CD4-positive, alpha-beta T cell treated with Interferon gamma for 1 hour (primary cell): Measurements from ENCODE around the gene TMEM18.

Experiments used
- DNase-seq: peaks from one replicate; pipeline ENCODE4 v3.0.0-alpha.2; 2020

TMEM18 gene

DNA sequence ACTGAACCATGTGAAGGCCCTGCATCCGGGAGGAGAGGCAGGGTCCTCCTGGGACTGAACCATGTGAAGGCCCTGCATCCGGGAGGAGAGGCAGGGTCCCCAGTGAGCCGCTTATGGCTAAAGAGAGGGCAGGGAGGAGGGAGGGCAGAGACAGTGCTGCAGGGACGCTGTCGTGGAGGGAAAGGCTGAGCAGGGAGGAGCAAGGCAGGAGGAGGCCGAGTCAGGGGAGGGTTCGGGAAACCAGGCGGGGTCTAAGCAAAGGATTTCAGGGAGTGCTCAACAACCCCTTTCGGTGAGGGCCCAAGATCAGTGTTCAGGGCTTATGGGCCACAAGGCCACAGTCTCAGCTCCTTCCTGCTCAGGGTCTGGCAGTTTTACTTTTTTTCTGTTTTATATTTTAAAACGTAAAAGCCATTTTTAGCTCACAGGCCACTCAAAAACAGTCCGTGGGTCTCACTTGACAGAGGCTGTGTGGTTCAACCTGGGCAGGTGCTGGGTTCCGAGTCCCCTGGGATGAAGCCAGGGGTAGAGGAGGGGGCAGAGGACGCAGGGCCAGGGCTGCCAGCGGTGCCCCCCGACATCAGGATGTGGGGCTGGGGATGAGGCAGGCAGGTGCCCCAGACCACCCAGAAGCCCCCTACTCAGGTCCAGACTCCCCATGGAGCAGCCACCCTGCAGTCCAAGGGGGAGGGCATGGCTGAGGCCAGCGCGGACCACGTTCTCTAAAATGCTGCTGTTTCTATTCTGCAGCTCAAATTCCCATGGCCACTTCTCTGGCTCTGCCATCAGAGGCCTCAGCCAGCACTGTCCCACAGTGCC is 5.2 kb downstream of the TMEM18 start:
- DNase-seq: no peak

DNA sequence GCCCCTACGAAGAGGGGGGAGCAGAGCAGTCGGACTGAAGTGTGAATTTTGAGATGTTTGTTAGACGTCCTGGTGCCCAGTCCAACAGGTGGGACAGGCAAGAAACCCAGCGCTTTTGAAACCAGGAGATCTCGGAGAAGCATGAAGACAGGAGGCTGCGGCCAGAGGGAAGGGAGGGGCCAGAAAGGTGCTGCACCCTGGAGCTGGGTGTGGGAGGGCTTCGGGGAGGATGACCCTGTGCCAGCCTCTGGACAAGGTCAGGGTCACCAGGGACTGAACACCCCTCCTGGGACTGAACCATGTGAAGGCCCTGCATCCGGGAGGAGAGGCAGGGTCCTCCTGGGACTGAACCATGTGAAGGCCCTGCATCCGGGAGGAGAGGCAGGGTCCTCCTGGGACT is 6.1 kb downstream of the TMEM18 start:
- no peak for DNase-seq

- DNase-seq: no peak
Observed at GRCh38 chr2:670637-671036, 6.6 kb downstream of the TMEM18 start.

GRCh38 chr2:669323-669722 is 7.9 kb downstream of the TMEM18 start:
- DNase-seq: no peak

- no peak for DNase-seq
Observed at GRCh38 chr2:668000-668398, 9.2 kb downstream of the TMEM18 start.

GRCh38 chr2:667332-667999 is 9.7 kb downstream of the TMEM18 start:
- DNase-seq: no peak

DNA sequence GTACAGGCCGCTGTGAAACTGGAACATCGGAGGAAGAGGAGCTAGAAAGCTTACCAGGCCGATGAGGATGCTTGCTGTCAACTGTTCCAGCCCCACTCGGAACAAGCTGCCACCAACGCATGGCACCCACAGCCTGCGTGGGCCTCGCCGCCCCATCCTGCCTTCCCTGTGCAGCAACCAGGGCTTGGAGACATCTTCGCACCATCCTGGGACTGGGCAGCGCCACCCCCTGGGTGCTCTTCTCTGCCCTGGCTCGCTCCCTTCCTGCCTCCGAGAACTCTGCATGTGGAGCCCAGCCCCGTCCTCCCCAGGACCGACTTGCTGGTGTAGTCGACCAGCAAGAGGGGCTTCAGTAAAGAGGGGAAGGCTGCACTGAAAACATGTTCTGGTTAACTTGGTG is 10.8 kb downstream of the TMEM18 start:
- no peak for DNase-seq

DNA sequence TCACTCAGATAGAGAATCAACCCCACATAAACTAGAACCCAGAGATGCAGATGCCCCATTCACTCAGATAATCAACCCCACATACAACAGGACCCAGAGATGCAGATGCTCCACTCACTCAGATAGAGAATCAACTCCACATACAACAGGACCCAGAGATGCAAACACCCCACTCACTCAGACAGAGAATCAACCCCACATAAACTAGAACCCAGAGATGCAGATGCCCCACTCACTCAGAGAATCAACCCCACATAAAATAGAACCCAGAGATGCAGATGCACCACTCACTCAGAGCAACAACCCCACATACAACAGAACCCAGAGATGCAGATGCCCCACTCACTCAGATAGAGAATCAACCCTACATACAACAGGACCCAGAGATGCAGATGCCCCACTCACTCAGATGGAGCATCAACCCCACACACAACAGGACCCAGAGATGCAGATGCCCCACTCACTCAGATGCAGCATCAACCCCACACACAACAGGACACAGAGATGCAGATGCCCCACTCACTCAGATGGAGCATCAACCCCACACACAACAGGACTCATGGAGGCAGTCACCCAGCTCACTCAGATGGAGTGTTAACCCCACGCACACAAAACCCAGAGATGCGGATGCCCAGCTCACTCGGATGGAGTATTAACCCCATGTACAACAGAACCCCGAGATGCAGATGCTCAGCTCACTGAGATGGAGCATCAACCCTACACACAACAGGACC is 11.7 kb downstream of the TMEM18 start:
- DNase-seq: no peak

GRCh38 chr2:664063-664462 is 13.1 kb downstream of the TMEM18 start:
- DNase-seq: no peak

- no peak for DNase-seq
Observed at GRCh38 chr2:663221-663620, 14.0 kb downstream of the TMEM18 start.

DNA sequence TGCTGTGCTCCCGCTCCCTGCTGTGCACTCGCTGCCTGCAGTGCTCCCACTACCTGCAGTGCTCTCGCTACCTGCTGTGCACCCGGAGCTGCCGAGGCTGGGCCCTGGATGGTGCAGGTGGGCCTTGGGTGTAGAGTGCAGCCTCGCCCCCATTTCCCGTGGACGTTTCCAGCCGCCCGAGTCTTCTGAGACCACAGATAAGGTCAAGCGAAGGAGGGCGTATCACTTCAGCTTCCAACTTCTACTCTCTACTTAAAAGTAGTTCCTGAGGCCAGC is 15.9 kb downstream of the TMEM18 start:
- no peak for DNase-seq

DNA sequence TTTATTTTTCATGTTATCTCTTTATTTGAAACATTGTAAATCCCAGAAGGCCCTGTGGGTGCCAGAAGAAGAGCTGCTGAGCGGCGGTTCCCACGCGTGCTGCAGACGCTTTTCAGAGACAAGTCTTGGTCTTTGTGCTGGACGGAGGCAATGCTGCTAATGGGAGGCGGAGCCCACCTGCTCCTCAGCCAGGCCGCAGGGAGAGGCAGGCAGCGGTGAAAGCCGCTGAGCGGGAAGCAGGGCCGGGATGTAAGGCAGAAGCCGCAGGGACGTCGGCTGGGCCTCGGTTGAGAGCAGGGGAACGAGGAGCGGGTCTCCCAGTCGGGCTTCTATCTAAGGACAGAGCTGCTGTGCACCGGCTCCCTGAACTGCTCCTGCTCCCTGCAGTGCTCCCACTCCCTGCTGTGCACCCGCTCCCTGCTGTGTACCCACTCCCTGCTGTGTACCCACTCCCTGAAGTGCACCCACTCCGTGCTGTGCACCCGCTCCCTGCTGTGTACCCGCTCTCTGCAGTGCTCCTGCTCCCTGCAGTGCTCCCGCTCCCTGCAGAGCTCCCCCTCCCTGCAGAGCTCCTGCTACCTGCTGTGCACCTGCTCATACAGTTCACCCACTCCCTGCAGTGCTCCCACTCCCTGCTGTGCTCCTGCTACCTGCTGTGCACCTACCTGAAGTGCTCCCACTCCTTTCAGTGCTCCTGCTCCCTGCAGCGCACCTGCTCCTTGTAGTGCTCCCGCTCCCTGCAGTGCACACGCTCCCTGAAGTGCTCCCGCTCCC is 16.4 kb downstream of the TMEM18 start:
- DNase-seq: no peak

DNA sequence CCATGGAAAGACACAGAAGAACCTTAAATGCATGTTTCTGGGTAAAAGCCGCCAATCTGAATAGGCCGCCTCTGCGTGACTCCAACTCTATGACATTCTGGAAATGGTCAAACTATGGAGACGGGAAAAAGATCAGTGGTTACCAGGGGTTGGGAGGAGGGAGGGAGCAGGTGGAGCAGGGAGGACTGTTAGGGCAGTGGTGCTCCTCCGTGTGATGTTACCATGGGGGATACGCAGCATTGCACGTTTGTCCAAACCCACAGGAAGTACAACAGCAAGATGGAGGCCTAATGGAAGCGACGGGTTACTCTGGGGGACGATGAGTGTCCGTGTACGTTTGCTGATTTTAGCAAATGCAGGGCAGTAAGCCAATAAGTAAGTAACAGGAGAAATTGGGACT is 17.2 kb downstream of the TMEM18 start:
- no peak for DNase-seq

- no peak for DNase-seq
Observed at GRCh38 chr2:658426-658825, 18.8 kb downstream of the TMEM18 start.

GRCh38 chr2:657766-658165 is 19.4 kb downstream of the TMEM18 start:
- no peak for DNase-seq

DNA sequence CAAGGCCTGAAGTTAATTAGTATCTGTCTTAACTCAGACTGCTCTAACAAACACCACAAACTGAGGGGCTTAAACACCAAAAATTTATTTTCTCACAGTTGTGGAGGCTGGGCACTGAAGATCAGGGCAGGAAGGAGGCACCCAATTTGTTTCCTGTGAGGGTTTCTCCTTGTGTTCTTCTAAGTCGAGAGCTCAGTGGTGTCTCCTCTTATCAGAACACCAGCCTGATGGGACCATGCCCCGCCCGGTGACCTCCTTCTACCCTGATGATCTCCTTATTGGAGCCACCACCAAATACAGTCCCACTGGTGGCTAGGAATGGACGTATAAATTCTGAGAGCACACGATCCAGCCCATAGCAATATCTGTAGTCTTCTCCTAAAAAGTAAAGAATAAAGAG is 20.5 kb downstream of the TMEM18 start:
- DNase-seq: no peak

DNA sequence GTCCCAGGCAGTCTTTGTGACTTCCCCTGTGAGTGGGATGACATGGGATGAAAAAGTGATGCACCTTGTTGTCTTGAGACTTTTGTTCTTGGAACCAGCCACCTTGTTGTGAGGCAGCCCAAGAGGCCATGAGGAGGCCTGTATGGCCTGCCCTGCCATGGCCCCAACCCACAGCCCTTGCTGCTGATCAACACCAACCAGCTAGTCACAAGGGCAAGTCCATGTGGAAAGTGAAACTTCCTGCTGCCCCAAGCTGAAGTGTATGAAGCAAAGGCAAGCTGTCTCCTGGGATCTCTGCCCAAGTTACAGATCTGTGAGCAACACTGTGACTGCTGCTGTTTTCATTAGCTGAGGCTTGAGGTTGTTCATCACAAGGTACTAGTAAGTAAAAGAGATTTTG is 21.6 kb downstream of the TMEM18 start:
- no peak for DNase-seq

DNA sequence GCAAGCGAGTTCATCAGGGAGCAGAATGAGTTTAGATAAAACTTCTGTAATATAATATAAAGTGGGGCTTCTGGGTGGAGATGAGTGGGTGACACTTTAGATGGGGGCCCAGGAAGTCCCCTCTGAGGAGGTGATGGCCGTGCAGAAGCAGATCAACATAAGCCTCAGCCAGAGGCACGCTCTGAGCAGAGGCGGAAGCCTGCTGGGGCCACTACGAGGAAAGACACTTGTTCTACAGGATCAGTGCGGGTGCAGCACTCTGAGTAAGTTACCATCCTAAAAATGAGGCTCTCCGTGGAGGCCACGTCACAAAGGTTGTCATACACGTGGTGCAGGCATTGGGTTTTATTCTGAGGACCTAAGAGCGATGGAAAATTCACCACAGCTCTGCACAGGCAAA is 22.3 kb downstream of the TMEM18 start:
- no peak for DNase-seq

- no peak for DNase-seq
Observed at GRCh38 chr2:653645-654425, 23.4 kb downstream of the TMEM18 start.

DNA sequence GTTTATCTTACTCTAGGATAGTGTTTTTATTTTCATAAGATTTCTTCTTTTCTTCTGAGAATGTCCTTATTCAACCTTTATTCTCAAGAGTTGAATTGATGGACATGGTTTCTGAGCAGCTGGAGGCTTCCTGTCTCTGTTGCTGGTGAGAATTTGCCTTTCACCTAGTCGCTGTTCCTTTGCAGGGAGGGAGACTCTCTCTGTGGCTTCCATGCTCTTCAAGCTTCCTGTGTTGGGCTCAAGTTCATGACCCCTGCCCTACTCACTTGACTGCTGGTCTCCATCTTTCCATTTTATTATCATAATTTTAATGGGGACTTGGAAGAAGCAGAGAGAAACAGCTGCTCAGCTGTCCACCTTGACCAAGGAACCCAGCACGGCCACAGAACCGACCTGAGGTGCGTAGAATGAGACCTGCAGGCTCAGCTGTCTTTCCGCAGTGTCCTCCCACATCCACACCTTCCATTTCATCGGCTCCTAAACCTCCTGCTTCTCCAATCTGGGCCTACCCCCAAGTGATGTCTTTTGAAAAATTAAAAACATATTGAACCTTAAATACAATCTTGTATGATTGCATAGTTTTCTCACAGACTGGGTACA is 24.2 kb downstream of the TMEM18 start:
- no peak for DNase-seq

- no peak for DNase-seq
Observed at GRCh38 chr2:651951-652373, 25.2 kb downstream of the TMEM18 start.
